NB4 (cell line): ENCODE measurements around the gene GPR152.

Source experiments
- DNase-seq: peaks from one replicate; pipeline ENCODE4 v3.0.0; 2010; ENCODE audit warnings: low read depth
- H3K4me3 ChIP-seq: one replicate; pipeline ENCODE4 v1.5.1; 2011; ENCODE audit warnings: mild to moderate bottlenecking, low read depth, low read length, moderate library complexity
- MYC ChIP-seq: IDR thresholded peaks from 2 replicates; pipeline ENCODE4 v1.6.1; 2011; ENCODE audit warnings: low read depth, low read length
- POLR2A ChIP-seq: IDR thresholded peaks from 2 replicates; pipeline ENCODE4 v1.6.1; 2011; ENCODE audit warnings: mild to moderate bottlenecking; ENCODE audit not compliant: insufficient read length; ENCODE audit errors: extremely low read depth
- TF ChIP-seq, protein P1 (sequence below): IDR thresholded peaks from one replicate; pipeline ENCODE4 v1.5.1; 2012; ENCODE audit warnings: low read depth, low read length
- TF ChIP-seq, protein P2 (sequence below): IDR thresholded peaks from 2 replicates; pipeline ENCODE4 v1.6.1; 2011; ENCODE audit warnings: low read depth, low read length

Gene GPR152

GRCh38 chr11:67438158-67438902 is 14.2 kb downstream of the GPR152 start:
- TF ChIP-seq POLR2A = peak; percentile 77
- TF ChIP-seq, protein P1, sequence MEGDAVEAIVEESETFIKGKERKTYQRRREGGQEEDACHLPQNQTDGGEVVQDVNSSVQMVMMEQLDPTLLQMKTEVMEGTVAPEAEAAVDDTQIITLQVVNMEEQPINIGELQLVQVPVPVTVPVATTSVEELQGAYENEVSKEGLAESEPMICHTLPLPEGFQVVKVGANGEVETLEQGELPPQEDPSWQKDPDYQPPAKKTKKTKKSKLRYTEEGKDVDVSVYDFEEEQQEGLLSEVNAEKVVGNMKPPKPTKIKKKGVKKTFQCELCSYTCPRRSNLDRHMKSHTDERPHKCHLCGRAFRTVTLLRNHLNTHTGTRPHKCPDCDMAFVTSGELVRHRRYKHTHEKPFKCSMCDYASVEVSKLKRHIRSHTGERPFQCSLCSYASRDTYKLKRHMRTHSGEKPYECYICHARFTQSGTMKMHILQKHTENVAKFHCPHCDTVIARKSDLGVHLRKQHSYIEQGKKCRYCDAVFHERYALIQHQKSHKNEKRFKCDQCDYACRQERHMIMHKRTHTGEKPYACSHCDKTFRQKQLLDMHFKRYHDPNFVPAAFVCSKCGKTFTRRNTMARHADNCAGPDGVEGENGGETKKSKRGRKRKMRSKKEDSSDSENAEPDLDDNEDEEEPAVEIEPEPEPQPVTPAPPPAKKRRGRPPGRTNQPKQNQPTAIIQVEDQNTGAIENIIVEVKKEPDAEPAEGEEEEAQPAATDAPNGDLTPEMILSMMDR = peak; percentile 1
- TF ChIP-seq, protein P2, sequence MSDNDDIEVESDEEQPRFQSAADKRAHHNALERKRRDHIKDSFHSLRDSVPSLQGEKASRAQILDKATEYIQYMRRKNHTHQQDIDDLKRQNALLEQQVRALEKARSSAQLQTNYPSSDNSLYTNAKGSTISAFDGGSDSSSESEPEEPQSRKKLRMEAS = peak; percentile 80
- peak; percentile 60; the same call in 1 of the 2 replicates for TF ChIP-seq MYC
- peak; percentile 92 for DNase-seq
- peak overlapping the region; percentile 94 for H3K4me3 ChIP-seq

DNA sequence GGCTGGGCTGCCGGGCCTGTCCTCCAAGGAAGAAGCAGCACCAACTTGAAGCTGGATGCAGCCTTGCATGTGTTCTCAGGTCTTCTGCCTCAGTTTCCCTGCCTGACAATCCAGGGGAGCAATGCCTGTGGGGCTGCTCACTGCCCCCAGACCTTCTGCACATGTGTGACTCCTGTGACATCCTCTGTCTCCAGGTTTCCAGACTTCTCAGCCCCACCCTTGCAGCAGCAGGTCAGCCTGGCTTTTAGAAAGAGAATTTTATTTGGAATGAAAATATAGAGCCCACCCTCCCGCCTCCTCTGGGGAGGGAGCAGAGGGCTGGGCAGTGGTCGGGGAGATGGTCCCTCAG is 14.7 kb downstream of the GPR152 start:
- TF ChIP-seq POLR2A (no peak), MYC (no peak)
- TF ChIP-seq, protein P1 = no peak
- TF ChIP-seq, protein P2 = no peak
- DNase-seq = no peak
- H3K4me3 ChIP-seq = peak overlapping the region; percentile 94

DNA sequence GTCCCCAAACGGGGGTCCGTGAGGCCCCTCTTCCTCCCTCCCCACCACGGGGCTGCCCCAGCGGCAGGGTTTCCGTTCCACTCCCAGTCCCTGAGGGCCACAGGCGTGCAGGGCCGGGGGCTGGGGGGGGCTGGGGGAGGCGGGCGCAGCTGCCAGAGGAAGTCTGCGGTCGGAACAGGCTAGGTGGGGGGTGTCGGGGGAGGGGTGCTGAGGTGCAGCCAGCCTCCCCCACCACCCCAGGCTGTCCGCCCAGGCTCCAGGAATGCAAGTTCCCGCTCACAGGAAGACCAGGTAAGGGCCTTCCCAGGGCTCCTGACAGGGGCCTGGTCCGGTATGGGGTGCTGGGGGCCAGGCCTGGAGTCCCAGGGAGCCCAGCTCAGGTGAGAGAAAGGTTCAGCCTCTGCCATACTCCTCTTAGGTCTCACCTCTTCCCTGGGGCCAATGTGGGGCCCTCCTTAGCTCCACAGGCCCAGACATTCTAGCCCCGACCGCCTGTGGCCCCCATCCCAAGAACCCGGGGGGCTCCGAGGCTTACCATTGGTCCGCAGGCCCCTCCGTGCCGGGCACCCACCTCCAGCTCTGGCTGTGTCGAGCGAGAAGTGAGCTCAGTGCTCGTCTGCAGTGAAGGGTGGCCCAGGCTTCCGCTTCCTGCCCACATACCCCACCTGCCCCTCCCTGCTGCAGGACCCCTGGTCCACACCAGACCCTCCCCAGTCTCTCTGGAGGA is 15.3 kb downstream of the GPR152 start, which contains the start of gene PTPRCAP:
Gene PTPRCAP (minus strand): TSS at position 601 of the 727 bp plus-strand sequence. CDS start 63 bp downstream, at position 538.
- DNase-seq = peak; percentile 96
- TF ChIP-seq POLR2A (peak; percentile 96), MYC (peak; percentile 51; the same call in 1 of the 2 replicates)
- TF ChIP-seq, protein P1 = no peak
- TF ChIP-seq, protein P2 = peak; percentile 31; the same call in 1 of the 2 replicates
- H3K4me3 ChIP-seq = peak within 1 kb of the TSS; percentile 94

- TF ChIP-seq, protein P2 = peak; percentile 92
- TF ChIP-seq, protein P1 = no peak
- TF ChIP-seq POLR2A (peak; percentile 42), MYC (peak; percentile 93)
- peak overlapping the region; percentile 94 for H3K4me3 ChIP-seq
- DNase-seq = peak; percentile 96
These were observed 16.0 kb downstream of the GPR152 start for GRCh38 chr11:67436459-67437081.

DNA sequence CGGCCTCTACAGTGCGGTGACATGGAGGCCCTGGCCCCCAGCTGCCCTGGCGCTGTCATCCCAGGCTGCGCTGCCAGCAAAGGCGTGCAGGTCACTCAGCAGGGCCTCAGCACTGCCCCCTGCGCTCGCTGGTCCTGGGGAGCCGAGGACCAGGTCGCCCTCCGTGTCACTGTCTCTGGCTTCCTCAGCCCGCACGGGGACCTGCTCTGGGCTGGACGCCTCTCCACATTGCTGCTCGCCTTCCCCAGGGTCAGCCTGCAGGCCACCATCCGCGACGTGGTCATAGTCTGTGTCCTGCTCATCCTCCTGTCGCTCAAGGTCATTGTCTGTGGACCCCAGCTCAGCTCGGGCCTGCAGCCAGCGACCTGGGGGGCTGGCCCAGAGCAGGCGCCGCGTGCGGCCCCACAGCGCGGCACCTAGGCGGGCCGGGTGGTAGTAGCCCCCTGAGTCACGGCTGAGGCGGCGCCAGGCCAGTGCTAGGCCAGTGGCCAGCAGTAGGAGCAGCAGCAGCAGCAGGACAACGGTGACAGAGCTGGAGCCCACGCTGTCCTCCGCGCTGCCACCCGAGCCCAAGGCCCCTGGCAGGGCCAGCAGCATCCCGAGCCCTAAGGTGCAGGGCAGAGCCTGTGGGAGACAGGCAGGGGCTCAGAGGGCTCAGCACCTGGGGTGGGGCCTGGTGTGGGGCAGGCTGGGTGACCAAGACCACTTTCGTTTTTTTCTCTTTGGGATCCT is 16.6 kb downstream of the GPR152 start:
- peak overlapping the region; percentile 94 for H3K4me3 ChIP-seq
- TF ChIP-seq, protein P2 = no peak
- TF ChIP-seq POLR2A (no peak), MYC (no peak)
- TF ChIP-seq, protein P1 = no peak
- no peak for DNase-seq
